Activated CD4-positive, alpha-beta T cell treated with anti-CD3 and anti-CD28 coated beads, Interleukin-2, amount 50 U/mL, for 1 hour (primary cell): ENCODE data around the gene ZNF609.
A peak's percentile ranks its signal among the peaks of the same experiment; 100 is the strongest.
"Not testable (repeated sequence)": the region's sequence is repeated elsewhere in the genome, so short reads cannot be mapped to it uniquely, and the experiment has no call there.

Experiments
- DNase-seq: peaks from one replicate; pipeline ENCODE4 v3.0.0-alpha.2; 2020

The ZNF609 gene

DNA sequence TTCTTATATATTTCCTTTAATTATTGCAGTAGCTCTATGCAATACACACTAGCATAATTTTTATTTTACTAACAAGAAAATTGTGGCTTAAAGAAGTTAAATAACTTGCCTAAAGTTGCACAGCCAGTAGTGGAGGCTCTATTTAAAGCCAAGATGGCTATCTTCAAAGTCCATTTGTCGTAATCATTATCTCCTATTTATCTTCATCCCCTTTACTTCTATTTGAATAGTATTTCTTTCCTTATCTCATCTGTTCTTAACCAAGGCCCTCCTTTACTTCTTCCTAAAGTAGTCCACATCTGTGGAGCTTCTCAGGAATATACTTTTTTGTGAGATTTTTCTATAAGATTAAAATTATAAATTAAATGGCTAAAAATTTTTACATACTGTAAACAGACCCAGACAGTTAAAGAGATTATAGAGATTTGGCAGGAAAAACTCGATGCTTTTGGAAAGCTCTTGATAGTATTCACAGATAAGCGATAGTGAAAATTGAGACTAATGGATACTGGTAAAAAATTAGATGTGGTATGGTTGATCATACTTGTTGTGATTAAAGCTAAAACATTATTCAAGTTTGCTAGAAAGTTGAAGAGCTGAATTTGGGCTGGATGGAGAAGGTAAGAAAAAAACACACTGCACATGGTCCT is 129.2 kb downstream of the ZNF609 start:
- no peak for DNase-seq

- DNase-seq: not testable (repeated sequence)
These were observed 132.5 kb downstream of the ZNF609 start for GRCh38 chr15:64592845-64593244.

DNA sequence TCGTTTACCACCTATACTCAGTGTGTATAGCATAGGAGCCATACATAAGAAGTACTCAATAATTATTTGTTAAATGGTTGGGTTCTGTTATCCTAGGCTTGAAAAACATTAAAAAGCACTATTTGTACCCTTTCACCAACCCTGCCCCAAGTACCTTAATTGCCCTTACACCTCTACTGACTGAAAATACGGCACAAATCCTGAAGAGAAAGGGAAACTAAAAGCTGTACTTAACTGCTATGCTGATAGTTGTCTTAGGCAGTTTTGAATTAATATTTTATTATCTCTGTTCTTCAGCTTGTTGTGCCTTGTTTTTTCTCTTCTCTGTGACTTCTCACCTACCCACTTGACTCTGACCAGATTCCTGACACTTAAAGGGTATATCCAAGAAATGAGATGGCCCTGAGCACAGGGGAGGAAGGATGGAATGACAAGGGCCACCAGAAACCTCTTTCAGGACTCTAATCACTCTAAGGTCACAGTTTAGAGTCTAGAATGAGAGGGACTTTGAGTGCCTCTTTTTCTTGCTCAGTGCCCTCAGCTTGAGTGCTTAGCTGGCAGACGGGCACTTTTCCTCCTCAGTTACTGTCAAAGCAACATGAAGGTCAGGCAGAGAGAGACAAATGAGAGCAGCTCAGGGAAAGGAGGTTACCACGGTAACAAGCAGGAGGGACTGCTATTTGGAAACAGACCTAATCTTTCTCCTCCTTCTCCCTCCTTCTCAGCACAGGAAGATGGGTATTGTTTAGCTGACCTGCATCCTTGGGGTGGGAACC is 136.5 kb downstream of the ZNF609 start:
- peak; percentile 10 for DNase-seq

GRCh38 chr15:64597477-64597822 is 137.1 kb downstream of the ZNF609 start:
- no peak for DNase-seq

- no peak for DNase-seq
These were observed 138.8 kb downstream of the ZNF609 start for GRCh38 chr15:64599226-64599625.

DNA sequence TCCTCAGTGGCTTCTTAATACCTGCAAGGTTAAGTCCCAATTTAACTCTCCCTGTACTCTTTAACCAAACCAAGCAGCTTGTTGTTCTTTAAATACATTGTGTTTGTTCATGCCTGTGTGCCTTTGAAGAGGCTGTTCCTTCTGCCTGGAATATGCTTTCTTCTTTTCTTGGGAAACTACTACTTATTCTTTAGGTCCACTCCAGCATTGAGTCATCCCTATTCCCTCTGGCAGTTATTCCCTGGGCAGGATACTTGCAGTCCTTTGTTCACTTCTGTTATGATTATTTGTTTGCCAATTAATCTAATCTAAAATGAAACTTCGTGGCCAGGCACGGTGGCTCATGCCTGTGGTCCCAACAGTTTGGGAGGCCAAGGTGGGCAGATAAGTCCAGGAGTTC is 139.3 kb downstream of the ZNF609 start:
- no peak for DNase-seq

DNA sequence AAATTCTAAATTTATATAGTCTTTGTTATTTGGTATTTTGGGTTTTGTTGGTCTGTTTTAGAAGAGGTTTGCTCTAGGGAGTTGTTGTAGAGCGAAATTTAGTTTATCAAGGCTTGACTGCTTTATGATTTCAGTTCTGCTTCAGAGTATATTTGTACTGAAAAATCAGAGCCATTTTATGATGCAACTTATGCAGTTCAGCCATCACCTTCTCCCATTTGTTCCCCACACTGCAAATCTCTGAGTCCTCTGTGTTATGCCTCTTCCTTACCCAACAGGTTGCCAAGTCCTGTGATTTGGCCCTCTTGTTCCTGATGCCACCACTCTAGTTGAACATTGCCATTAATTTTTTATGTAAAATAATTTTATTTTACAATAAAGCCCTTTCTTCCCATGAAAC is 140.4 kb downstream of the ZNF609 start:
- no peak for DNase-seq

GRCh38 chr15:64604319-64604718 is 143.9 kb downstream of the ZNF609 start:
- DNase-seq: no peak

DNA sequence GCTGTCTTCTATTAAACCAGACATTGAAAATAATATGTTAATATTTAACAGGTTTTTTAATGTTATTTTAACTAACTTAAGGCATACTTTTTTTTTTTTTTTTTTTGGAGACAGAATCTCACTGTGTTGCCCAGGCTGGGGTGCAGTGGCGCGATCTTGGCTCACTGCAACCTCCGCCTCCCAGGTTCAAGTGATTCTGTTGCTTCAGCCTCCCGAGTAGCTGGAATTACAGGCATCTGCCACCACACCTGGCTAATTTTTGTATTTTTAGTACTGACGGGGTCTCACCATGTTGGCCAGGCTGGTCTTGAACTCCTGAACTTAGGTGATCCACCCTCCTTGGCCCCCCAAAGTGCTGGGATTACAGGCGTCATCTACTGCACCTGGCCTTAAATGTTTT is 147.0 kb downstream of the ZNF609 start:
- not testable (repeated sequence) for DNase-seq

DNA sequence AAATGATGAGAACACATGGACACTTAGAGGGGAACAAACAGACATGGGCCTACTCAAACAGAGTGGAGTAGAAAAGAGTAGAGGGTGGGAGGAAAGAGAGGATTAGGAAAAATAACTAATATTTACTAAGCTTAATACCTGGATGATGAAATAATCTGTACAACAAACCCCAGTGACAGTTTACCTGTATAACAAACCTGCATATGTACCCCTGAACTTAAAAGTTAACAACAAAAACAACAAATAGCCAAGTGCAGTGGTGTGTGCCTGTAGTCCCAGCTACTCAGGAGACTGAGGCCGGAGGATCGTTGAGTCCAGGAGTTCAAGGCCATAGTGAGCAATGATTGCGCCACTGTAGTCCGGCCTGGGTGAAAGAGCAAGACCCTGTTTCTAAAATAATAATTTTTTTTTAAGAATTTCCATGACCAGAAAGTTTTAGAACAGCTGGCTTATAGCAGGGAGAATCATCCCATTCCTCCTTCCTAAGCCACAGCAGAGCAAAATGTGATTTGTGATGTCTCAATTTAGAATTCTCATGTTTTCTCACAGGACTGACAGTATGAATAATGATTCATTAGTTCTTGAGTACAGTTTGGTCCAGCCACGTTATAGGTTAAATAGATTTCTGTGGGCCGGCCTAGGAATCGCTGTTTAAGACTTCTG is 150.0 kb downstream of the ZNF609 start:
- no peak for DNase-seq

- DNase-seq: no peak
These were observed 150.8 kb downstream of the ZNF609 start for GRCh38 chr15:64611085-64611725.

DNA sequence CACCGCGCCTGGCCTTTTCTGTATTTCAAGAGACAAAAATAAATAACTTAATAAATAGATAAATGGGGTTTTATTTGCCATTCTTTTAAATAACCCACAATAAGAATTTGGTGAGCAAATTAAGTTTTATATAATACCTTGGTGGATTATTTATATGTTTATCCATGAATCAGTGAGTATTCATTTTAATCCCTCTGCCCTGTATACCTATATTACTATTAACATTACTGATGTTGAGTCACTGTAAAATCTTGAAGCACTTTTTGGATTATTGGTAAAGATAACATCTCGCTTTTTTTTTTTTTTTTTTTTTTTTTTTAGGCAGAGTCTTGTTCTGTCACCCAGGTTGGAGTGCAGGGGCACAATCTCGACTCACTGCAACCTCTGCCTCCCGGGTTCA is 154.1 kb downstream of the ZNF609 start:
- DNase-seq: no peak

DNA sequence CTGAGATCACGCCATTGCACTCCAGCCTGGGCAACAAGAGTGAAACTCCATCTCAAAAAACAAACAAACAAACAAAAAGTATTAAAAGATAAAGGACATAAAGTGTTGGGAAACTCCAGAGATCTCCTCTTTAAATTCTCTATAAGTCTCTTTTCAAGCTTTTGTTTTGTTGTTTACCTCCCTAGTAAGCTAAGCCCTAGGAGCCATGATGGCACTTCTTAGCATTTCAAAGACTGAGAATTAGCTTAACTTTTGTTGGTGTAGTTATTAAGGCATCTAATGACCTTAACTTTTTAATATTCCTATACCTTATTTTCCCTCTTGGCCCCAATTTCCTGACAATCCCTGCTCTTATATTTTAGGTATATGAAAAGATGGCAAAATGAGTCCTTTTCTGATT is 157.3 kb downstream of the ZNF609 start:
- DNase-seq: no peak

DNA sequence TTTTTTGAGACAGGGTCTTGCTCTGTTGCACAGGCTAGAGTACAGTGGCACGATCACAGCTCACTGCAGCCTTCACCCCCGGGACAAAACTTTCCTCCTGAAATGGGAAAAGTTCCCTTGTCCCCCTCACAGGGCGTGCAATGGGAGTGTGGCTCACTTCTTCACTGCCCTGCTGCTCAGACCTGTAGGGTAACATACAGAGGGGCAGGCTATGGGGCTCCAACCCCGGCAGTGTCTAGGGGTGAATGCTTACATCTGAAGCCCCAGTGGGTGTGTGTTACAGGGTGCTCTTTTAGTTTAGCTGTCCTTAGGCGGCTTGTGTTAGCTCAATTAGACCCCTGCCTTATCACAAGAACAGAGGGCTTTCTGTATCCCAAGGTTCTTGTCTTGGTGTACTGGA is 157.8 kb downstream of the ZNF609 start:
- DNase-seq: no peak

GRCh38 chr15:64618540-64618939 is 158.2 kb downstream of the ZNF609 start:
- DNase-seq: no peak

GRCh38 chr15:64619880-64620839 is 159.8 kb downstream of the ZNF609 start:
- DNase-seq: no peak

- DNase-seq: no peak
These were observed 160.7 kb downstream of the ZNF609 start for GRCh38 chr15:64621056-64621455.

- DNase-seq: peak; percentile 31
These were observed 162.3 kb downstream of the ZNF609 start for GRCh38 chr15:64622410-64623260.

DNA sequence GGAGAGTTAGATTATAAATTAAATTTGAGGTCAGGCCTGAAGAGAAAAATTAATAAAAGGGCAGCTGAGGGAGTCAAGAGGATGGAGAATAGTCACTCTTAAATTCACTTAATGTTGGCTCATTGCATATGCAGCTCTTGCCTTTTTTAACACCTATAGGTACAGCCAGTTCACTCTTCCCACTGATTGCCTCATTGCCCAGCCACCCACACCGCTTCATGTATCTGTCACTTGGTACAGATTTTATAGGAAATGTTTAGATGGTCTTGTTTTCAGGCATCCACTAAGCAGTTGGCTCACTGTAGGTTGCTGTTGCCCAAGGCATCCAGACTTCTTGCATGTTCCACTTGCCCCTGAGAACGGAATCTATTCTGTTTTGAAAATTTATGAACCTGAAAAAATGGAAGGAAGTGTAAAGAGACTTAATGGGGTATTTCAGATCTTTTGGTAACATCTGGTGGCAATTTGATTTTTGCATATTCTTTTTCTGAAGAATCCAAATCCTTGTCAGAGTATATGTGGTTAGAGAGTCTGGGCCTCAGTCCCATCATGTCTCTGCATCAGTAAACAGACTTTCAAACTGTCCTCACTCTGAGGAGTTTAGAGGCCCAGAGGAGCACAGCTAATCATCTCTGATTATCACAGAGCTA is 163.1 kb downstream of the ZNF609 start:
- DNase-seq: no peak

DNA sequence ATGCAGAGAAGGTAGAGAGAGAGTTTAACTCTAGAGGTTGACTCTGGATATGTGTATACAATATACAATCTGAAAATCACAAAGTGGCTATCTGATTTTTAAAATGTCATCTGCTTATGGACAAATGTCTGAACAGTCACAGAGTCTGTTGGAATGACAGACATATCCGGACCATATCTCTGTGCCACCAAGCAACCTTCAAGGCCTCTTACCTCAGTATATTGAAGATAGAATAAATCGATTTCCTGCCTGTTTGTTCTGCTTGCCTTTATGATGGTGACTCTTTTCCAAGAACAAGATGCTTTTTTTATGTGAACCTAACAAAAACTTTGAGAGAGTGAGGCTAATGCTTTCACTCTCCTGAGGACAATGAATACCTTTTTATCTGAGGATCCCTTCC is 163.9 kb downstream of the ZNF609 start:
- DNase-seq: no peak

- DNase-seq: no peak
These were observed 168.7 kb downstream of the ZNF609 start for GRCh38 chr15:64629063-64629462.
